Stimulated activated memory B cell treated with anti-CD40 and anti-IgM and Interleukin-4, amounts not matched to agents 10 μg/mL and 1 μg/mL and 100 μg/mL, for 72 hours (primary cell): ENCODE results near the gene ANKRD31.
"Not testable (repeated sequence)": the region's sequence is repeated elsewhere in the genome, so short reads cannot be mapped to it uniquely, and the experiment has no call there.

Experiments
- ATAC-seq: fragments of 150-1000 bp; cut with Tn5 transposase; 2 replicates; pipeline ENCODE4 v1.10.0; 2021
- H3K27ac Mint-ChIP-seq: one replicate; pipeline ENCODE4 v1.8.0; 2022; ENCODE audit warnings: mild to moderate bottlenecking, mixed read lengths
- H3K27me3 Mint-ChIP-seq: one replicate; pipeline ENCODE4 v1.8.0; 2022; ENCODE audit warnings: mixed read lengths
- H3K36me3 Mint-ChIP-seq: one replicate; pipeline ENCODE4 v1.8.0; 2022; ENCODE audit warnings: mixed read lengths
- H3K4me1 Mint-ChIP-seq: one replicate; pipeline ENCODE4 v1.8.0; 2022; ENCODE audit warnings: mixed read lengths
- H3K4me3 Mint-ChIP-seq: one replicate; pipeline ENCODE4 v1.8.0; 2022; ENCODE audit warnings: mild to moderate bottlenecking, moderate library complexity, mixed read lengths
- H3K9me3 Mint-ChIP-seq: one replicate; pipeline ENCODE4 v1.8.0; 2022; ENCODE audit warnings: mixed read lengths

Gene ANKRD31

DNA sequence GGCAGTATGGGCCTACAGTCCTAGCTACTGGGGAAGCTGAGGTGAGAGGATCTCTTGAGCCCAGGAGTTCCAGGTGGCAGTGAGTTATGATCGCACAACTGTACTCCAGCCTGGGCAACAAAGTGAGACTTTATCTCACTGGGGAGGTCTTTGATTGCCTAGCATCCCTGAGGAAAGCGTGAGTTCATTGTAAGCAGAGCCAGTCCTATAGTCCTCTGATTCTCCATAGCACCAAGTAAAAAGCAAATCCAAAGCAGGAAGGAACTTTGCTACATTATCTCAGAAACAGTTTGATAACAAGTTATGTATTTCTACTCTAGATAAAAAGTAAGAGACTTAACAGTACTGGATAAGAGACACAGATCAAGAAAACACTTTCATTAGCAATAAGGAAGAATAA is 37.6 kb downstream of the ANKRD31 start:
- Mint-ChIP-seq H3K36me3 (no peaks in the 10 kb centered on the region), H3K27ac (no peak overlapping the region), H3K4me3 (no peak overlapping the region), H3K27me3 (no peaks in the 10 kb centered on the region), H3K9me3 (no peaks in the 10 kb centered on the region), H3K4me1 (no peaks in the 10 kb centered on the region)
- no peak for ATAC-seq

DNA sequence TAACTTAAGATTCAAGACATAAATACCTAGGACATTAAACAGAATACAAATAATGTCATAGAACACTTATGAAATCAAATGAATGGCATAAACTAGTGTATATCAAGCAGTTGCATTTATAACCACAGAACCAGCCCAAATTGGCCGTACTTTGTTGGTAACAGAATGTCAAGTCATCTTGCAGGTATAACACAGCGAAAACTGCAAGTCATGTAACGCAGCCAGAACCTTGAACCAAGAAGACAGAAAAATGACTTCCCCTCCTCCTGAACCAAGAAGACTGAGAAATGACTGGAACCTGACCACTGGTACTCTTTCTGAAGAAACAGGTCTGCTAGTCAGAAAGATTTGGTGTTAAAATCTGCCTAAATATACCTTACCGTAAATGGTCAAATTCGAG is 38.9 kb downstream of the ANKRD31 start:
- no peak for ATAC-seq
- Mint-ChIP-seq H3K36me3 (no peaks in the 10 kb centered on the region), H3K4me3 (no peak overlapping the region), H3K9me3 (no peaks in the 10 kb centered on the region), H3K4me1 (no peaks in the 10 kb centered on the region), H3K27me3 (no peaks in the 10 kb centered on the region), H3K27ac (no peak overlapping the region)

DNA sequence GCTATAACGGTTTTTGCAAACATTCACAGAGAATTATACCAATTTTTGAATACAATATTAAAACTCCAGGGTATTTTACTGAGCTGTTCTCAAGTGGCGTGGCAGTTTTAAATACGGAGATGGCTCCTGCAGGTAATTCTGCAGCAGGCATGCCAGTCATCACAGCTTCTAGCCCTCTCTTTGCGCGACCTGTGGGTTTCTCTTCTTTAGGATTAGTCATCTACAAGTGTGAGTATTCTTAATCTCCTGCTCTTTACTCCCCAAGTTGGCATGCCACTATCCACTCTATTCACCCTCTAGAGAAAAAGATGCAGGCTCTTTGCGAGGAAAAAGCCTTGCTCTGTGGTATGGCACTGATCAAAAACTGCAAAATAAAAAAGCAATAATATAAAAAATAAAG is 43.9 kb downstream of the ANKRD31 start:
- H3K27me3 Mint-ChIP-seq: no peaks in the 10 kb centered on the region
- H3K9me3 Mint-ChIP-seq: no peaks in the 10 kb centered on the region
- no peak overlapping the region for H3K4me3 Mint-ChIP-seq
- H3K27ac Mint-ChIP-seq: no peak overlapping the region
- no peaks in the 10 kb centered on the region for H3K4me1 Mint-ChIP-seq
- no peaks in the 10 kb centered on the region for H3K36me3 Mint-ChIP-seq
- ATAC-seq: no peak

DNA sequence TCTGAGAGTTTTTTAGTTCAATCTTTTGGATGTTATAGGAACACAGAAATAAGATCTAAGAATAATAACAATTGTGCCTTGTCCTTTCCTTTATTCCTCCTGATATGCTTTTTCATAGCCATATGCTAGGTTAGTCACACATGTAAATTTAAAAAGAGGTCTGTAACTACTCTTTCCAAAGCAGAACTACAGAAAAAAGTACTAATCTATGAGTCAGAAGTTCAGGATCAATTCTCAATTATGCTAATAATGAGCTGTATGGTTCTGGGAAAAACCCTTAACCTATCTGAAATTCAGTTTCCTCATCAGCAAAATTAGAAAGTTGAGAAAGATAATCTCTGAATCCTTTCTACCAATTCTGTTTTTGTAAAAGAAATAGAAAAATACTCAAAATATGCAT is 44.4 kb downstream of the ANKRD31 start:
- no peak for ATAC-seq
- no peaks in the 10 kb centered on the region for H3K9me3 Mint-ChIP-seq
- no peaks in the 10 kb centered on the region for H3K36me3 Mint-ChIP-seq
- H3K27me3 Mint-ChIP-seq: no peaks in the 10 kb centered on the region
- no peaks in the 10 kb centered on the region for H3K4me1 Mint-ChIP-seq
- H3K4me3 Mint-ChIP-seq: no peak overlapping the region
- H3K27ac Mint-ChIP-seq: no peak overlapping the region

DNA sequence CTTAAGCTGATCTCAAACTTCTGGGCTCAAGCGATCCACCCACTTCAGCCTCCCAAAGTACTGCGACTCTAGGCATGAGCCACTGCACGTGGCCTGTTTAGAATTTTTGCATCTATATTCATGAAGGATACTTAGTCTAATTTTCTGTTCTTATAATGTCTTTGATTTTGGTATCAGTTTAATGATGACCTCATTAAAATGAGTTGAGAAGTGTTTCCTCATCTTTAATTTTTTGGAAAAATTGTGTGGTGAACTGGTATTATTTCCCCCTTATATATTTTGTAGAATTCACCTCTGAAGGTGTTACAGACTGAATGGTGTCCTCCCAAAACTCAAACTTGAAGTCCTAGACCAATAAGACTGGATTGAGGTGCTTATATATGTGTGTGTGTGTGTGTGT is 46.5 kb downstream of the ANKRD31 start:
- no peaks in the 10 kb centered on the region for H3K9me3 Mint-ChIP-seq
- no peaks in the 10 kb centered on the region for H3K4me1 Mint-ChIP-seq
- no peaks in the 10 kb centered on the region for H3K27me3 Mint-ChIP-seq
- no peaks in the 10 kb centered on the region for H3K36me3 Mint-ChIP-seq
- ATAC-seq: no peak
- no peak overlapping the region for H3K27ac Mint-ChIP-seq
- H3K4me3 Mint-ChIP-seq: no peak overlapping the region

DNA sequence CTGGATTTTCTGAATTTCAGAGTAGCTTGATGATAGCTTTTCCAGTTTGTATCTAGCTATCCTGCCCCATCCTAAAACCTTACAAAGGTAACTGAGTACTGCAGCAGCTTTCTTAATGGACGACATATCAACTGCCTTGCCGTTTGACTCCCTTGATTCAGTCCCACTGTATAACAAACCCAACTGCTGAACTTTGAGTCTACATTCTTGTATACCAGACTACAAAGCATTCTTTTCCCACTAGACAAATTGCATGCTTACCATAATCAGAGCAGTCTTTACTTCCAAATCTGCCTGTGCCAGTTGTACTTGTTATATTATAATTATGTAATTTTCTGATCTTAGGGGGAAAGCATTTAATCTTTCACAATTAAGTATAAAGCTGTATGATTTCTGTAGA is 47.3 kb downstream of the ANKRD31 start:
- Mint-ChIP-seq H3K9me3 (no peaks in the 10 kb centered on the region), H3K4me1 (no peaks in the 10 kb centered on the region), H3K27me3 (no peaks in the 10 kb centered on the region), H3K36me3 (no peaks in the 10 kb centered on the region), H3K27ac (no peak overlapping the region), H3K4me3 (no peak overlapping the region)
- ATAC-seq: no peak

DNA sequence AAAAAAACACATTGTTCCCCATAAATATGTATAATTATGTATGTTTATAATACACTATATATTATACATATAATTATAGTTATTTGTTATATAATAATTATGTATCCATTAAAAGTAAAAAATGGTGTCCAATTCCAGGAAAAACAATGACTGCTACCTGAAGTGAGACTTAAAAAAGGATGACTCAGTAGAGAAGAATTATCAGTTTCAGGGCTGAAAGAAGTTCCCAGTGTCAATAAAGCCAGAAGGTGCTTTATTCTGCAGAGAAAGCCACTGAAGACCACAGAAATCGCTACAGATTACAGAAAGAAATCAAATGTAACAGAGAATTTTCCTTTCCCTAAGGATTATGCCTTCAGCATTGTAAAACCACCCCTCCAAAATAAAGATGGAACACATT is 50.9 kb downstream of the ANKRD31 start:
- ATAC-seq: no peak
- no peaks in the 10 kb centered on the region for H3K9me3 Mint-ChIP-seq
- H3K36me3 Mint-ChIP-seq: no peaks in the 10 kb centered on the region
- H3K27ac Mint-ChIP-seq: no peak overlapping the region
- peaks cover 4% of the 10 kb centered on the region for H3K4me1 Mint-ChIP-seq
- H3K27me3 Mint-ChIP-seq: no peaks in the 10 kb centered on the region
- no peak overlapping the region for H3K4me3 Mint-ChIP-seq

DNA sequence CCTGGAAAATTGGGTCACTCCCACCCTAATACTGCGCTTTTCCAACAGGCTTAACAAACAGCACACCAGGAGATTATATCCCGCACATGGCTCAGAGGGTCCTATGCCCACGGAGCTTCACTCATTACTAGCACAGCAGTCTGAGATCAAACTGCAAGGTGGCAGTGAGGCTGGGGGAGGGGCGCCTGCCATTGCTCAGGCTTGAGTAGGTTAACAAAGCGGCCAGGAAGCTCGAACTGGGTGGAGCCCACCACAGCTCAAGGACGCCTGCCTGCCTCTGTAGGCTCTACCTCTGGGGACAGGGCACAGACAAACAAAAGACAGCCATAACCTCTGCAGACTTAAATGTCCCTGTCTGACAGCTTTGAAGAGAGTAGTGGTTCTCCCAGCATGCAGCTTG is 60.7 kb downstream of the ANKRD31 start:
- peaks cover 12% of the 10 kb centered on the region for H3K9me3 Mint-ChIP-seq
- H3K4me1 Mint-ChIP-seq, H3K27ac Mint-ChIP-seq, ATAC-seq, H3K4me3 Mint-ChIP-seq, H3K27me3 Mint-ChIP-seq: not testable (repeated sequence)
- peaks cover 22% of the 10 kb centered on the region for H3K36me3 Mint-ChIP-seq

DNA sequence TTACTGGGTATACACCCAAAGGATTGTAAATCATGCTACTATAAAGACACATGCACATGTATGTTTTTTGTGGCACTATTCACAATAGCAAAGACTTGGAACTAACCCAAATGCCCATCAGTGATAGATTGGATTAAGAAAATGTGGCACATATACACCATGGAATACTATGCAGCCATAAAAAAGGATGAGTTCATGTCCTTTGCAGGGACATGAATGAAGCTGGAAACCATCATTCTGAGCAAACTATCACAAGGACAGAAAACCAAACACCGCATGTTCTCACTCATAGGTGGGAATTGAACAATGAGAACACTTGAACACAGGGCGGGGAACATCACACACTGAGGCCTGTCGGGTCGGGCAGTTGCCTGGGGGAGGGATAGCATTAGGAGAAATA is 61.8 kb downstream of the ANKRD31 start:
- ATAC-seq, H3K4me3 Mint-ChIP-seq, H3K27me3 Mint-ChIP-seq, H3K27ac Mint-ChIP-seq, H3K4me1 Mint-ChIP-seq: not testable (repeated sequence)
- Mint-ChIP-seq H3K9me3 (peaks cover 12% of the 10 kb centered on the region), H3K36me3 (peaks cover 22% of the 10 kb centered on the region)

DNA sequence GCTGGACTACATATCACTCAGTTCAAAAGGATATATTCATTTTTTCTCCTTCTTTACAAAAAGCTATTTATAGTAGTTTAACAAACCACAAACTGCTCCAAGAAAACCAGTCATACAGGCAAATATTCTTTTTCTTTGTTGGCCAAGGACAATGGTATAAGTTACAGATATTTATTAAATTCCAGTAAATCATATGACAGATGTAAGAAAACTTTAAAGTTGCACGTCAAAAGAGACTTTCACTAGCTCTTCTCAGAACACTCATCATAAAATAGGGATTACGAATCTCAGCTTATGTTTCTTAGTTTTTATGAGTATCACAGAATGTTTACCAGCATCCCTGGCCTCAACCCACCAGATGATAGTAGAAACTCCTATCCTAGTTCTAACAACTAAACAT is 67.2 kb downstream of the ANKRD31 start:
- ATAC-seq: no peak
- Mint-ChIP-seq H3K9me3 (peaks cover 6% of the 10 kb centered on the region), H3K27me3 (no peaks in the 10 kb centered on the region), H3K27ac (no peak overlapping the region), H3K36me3 (peaks cover 1% of the 10 kb centered on the region), H3K4me3 (no peak overlapping the region), H3K4me1 (no peaks in the 10 kb centered on the region)

DNA sequence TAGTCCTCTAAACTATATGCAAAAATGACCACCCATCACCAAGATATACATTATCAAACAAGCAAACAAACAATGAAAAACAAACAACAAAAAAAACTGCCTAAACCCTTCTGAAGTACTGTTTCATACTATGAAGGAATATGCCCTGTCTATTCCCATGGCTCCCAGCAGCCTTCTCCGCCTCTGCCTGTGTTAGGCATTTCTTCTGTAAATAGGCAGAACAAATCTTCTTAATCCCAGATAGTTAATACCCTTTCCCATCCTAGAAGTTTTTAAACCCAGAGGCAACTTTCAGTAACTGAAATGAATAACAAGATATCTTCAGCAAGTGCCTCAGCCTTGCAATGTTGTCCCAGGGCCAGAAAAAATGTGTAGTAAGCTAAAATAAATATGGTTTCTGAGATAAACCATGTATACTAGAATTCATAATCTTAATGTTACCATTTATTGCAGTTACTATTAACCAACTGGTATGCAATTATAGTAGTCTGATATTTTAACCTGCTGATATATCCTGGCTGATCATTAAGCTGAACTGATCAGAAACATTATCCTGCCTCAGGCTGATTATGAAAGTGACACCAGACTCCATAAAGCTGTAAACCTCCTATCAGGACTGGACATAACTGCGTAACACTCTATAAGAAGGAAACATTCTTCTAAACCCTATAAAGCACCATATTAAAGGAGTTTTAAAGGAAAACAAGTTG is 68.5 kb downstream of the ANKRD31 start:
- H3K9me3 Mint-ChIP-seq: peaks cover 2% of the 10 kb centered on the region
- no peak overlapping the region for H3K27ac Mint-ChIP-seq
- H3K4me3 Mint-ChIP-seq: no peak overlapping the region
- H3K36me3 Mint-ChIP-seq: no peaks in the 10 kb centered on the region
- no peaks in the 10 kb centered on the region for H3K27me3 Mint-ChIP-seq
- no peak for ATAC-seq
- no peaks in the 10 kb centered on the region for H3K4me1 Mint-ChIP-seq

DNA sequence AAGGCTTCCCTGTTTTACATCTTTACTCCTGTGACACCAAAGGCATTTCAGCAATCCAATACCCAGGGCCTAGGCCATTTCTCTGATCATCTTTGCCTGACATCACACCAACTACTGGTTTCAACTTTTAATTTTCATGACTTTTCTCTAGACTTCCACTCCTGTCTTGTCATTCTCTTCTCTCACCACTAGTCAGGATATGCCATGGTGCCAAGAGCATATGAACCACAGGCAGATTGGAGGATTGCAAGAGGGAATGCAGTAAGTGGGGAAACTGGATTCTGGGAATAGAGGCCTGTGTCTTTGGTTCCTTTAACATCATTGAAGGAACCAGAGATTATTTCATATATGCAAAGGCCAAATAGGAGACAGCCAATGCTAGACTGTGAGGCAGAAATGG is 69.3 kb downstream of the ANKRD31 start:
- no peak for ATAC-seq
- Mint-ChIP-seq H3K4me1 (no peaks in the 10 kb centered on the region), H3K4me3 (no peak overlapping the region), H3K9me3 (peaks cover under 1% of the 10 kb centered on the region), H3K27me3 (no peaks in the 10 kb centered on the region), H3K27ac (no peak overlapping the region), H3K36me3 (no peaks in the 10 kb centered on the region)

DNA sequence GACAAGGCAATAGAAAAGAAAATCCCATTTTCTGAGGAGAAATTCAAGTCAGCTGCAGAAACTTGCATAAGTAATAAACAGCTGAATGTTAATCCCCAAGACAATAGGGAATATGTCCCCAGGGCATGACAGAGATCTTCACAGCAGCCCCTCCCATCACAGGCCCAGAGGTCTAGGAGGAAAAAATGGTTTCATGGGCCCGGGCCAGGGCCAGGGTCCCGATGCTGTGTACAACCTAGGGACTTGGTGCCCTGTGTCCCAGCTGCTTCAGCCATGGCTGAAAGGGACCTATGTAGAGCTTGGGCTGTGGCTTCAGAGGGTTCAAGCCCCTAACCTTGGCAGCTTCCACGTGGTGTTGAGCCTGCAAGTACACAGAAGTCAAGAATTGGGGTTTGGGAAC is 75.2 kb downstream of the ANKRD31 start:
- not testable (repeated sequence) for H3K27me3 Mint-ChIP-seq, H3K4me1 Mint-ChIP-seq, H3K4me3 Mint-ChIP-seq, H3K27ac Mint-ChIP-seq, ATAC-seq
- Mint-ChIP-seq H3K9me3 (peaks cover 28% of the 10 kb centered on the region), H3K36me3 (peaks cover 10% of the 10 kb centered on the region)

DNA sequence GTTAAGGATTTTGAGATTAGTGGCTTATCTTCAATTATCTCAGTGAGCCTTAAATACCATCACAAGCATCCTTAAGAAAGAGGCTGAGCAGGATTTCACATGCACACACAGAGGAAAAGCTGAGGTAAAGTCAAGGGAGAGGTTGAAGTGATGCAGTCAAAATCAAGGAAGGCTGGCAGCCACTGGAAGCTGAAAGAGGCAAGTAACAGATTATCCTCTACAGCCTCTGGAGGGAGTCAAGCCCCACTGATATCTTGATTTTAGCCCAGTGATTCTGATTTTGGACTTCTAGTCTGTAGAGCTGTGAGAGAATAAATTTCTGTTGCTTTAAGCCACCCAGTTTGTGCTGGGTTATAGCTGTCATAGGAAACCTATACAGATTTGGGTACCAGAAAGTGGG is 80.1 kb downstream of the ANKRD31 start:
- Mint-ChIP-seq H3K4me3 (no peak overlapping the region), H3K4me1 (no peaks in the 10 kb centered on the region), H3K27me3 (no peaks in the 10 kb centered on the region), H3K27ac (no peak overlapping the region), H3K36me3 (peaks cover 22% of the 10 kb centered on the region), H3K9me3 (peaks cover 25% of the 10 kb centered on the region)
- no peak for ATAC-seq

DNA sequence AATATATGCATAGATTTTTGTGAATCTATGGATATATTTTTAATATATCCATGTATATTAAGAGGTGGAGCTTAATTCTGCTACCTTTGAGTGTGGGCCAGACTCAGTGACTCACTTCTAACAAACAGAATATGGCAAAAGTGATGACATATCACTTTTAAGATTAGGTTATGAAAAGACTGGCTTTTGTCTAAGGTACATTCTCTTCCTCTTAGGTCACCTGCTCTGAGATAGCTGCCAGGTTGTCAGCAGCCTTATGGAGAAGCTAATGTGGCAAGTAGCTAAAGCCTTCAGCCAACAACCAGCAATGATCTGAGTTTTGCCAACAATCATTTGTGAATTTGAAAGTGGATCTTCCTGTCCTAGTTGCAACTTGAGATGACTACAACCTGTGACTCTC is 83.8 kb downstream of the ANKRD31 start:
- Mint-ChIP-seq H3K27me3 (no peaks in the 10 kb centered on the region), H3K9me3 (peaks cover 4% of the 10 kb centered on the region), H3K4me3 (no peak overlapping the region), H3K27ac (no peak overlapping the region), H3K36me3 (peaks cover 12% of the 10 kb centered on the region), H3K4me1 (no peaks in the 10 kb centered on the region)
- no peak for ATAC-seq

DNA sequence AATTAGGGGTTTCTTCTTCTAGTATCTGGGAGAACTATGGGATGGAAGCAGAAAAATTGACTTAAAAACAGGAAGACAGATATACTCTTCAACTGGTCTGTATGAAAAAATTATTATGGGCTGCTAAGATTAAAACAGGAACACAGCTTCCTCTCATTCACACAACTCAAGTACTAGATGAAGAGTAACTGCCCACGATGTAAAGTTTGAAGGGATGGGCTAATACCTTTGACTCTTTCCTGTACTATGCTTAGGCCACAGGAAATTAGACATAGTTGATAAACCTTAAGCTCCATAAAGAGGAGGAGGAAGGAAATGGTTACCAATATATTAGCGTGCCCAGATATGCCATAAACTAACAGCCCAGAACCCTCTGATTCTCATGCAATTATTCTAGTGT is 88.6 kb downstream of the ANKRD31 start:
- no peak overlapping the region for H3K27ac Mint-ChIP-seq
- no peak for ATAC-seq
- H3K36me3 Mint-ChIP-seq: peaks cover under 1% of the 10 kb centered on the region
- H3K27me3 Mint-ChIP-seq: no peaks in the 10 kb centered on the region
- H3K9me3 Mint-ChIP-seq: peaks cover 2% of the 10 kb centered on the region
- no peak overlapping the region for H3K4me3 Mint-ChIP-seq
- no peaks in the 10 kb centered on the region for H3K4me1 Mint-ChIP-seq
